Measurements from ENCODE around the gene DNER.

- TF ChIP-seq POLR2AphosphoS5 (IDR thresholded peaks at IDR 0.05; ENCODE audit: low read depth), result no peak
- no peak for TF ChIP-seq CTCF (conservative IDR thresholded peaks at IDR 0.05; ENCODE audit: low read depth in 2 of 2)
- TF ChIP-seq EZH2 (IDR thresholded peaks at IDR 0.05; ENCODE audit: low read depth, unreplicated experiment), result no peak
- TF ChIP-seq CREB1 (CRISPR knock-in tag; IDR thresholded peaks at IDR 0.05; ENCODE audit: low read depth), result no peak
- TF ChIP-seq, protein P1, sequence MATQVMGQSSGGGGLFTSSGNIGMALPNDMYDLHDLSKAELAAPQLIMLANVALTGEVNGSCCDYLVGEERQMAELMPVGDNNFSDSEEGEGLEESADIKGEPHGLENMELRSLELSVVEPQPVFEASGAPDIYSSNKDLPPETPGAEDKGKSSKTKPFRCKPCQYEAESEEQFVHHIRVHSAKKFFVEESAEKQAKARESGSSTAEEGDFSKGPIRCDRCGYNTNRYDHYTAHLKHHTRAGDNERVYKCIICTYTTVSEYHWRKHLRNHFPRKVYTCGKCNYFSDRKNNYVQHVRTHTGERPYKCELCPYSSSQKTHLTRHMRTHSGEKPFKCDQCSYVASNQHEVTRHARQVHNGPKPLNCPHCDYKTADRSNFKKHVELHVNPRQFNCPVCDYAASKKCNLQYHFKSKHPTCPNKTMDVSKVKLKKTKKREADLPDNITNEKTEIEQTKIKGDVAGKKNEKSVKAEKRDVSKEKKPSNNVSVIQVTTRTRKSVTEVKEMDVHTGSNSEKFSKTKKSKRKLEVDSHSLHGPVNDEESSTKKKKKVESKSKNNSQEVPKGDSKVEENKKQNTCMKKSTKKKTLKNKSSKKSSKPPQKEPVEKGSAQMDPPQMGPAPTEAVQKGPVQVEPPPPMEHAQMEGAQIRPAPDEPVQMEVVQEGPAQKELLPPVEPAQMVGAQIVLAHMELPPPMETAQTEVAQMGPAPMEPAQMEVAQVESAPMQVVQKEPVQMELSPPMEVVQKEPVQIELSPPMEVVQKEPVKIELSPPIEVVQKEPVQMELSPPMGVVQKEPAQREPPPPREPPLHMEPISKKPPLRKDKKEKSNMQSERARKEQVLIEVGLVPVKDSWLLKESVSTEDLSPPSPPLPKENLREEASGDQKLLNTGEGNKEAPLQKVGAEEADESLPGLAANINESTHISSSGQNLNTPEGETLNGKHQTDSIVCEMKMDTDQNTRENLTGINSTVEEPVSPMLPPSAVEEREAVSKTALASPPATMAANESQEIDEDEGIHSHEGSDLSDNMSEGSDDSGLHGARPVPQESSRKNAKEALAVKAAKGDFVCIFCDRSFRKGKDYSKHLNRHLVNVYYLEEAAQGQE (IDR thresholded peaks at IDR 0.05; ENCODE audit: unreplicated experiment), result no peak
Observed at GRCh38 chr2:229761663-229762062, 47.3 kb upstream of the DNER start.

Measured in GM23338 (cell line).